HG03575 (cell line): ENCODE results near the gene PLCL1.
A peak's percentile ranks its signal among the peaks of the same experiment; 100 is the strongest.

Experiments
- ATAC-seq: cut with Tn5 transposase; IDR thresholded peaks from one replicate; pipeline ENCODE4 v1.9.1; 2021; ENCODE audit not compliant: unreplicated experiment, insufficient number of reproducible peaks, low FRiP score; ENCODE audit errors: extremely low read depth

Gene PLCL1

GRCh38 chr2:197965756-197966155 lies 161.4 kb downstream of the PLCL1 start:
- no peak for ATAC-seq

DNA sequence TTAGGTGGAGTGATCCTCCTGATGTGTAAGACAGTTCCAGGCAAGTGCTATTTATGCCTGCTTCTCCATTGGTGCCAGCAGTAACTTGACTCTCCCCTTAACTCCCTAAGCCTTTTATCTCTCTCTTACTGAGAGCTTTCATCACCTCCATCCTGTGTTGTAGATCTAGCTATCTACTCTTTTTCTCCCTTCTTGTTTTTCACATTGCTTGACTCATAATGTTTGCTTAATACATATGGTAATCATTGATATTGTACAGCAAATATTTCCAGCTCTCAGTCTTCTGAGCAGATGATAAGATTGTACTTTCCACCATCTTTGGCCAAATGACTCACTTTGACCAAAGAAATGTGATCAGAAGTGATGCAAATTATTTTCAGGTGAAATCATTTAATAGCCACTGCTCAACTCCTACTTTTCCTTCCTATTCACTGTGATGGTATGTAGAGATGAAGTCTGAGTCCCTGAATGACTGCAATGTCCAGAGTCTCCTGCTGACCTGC lies 165.0 kb downstream of the PLCL1 start:
- no peak for ATAC-seq

GRCh38 chr2:197972061-197972460 lies 167.7 kb downstream of the PLCL1 start:
- no peak for ATAC-seq

- ATAC-seq, result no peak
Observed at GRCh38 chr2:197972587-197972986, 168.2 kb downstream of the PLCL1 start.

DNA sequence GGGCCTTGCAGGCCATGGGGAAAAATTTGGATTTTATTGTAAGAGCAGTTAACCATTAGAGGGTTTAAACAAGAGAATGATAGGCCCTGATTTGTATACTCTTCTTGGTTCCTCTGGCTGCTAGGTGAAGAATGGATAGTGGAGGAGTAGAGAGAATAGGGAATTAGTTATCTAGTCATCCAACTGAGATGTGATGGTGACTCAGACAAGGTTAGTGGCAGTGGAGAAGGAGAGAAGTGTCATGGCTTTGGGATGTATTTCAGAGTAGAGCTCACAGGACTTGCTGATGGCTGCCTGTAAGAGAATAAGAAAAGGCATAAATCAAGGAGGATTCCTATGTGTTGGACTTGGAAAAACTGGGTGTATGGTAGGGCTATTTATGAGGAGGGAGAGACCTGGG lies 169.4 kb downstream of the PLCL1 start:
- ATAC-seq, result no peak

GRCh38 chr2:197975931-197976519 lies 171.6 kb downstream of the PLCL1 start:
- ATAC-seq, result no peak

DNA sequence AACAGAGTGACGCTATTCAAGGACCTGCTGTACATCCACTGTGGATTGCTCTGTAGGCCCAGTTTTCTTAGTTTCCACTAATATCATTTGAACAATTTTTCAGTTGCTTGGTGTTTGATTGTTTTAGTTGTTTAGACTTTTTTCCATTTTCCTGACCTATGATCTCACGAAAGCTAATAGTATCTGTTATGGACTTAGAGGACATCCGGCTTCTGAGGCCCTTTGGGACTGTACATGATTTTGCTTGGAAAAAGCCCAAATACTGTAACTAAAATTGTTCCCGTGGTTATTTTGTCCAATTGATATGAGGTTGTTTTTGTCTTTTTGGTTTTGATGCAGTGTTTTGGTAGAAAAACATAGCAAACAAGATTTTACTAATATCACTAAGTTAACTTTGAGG lies 174.6 kb downstream of the PLCL1 start:
- ATAC-seq, result no peak

GRCh38 chr2:197982565-197982964 lies 178.2 kb downstream of the PLCL1 start:
- no peak for ATAC-seq

GRCh38 chr2:197985029-197985638 lies 180.7 kb downstream of the PLCL1 start:
- ATAC-seq, result no peak

DNA sequence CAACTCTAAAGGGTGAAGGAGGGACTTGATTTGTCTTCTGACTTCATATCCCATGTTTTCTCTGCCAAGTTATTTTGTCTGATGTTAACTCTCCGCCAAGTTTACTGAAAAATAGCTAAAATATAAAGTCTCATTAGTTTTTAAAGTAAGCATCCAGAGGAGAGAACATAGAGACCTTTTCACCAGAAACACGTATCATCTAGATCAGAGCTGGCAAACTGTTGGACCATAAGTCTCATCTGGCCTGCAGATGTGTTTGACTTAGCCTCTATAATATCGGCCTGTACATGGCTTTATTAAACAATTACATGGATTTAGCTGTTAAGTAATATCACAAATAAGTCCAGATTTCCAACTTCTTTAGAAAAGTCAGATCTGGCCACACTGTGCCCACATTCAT lies 182.6 kb downstream of the PLCL1 start:
- ATAC-seq, result no peak

DNA sequence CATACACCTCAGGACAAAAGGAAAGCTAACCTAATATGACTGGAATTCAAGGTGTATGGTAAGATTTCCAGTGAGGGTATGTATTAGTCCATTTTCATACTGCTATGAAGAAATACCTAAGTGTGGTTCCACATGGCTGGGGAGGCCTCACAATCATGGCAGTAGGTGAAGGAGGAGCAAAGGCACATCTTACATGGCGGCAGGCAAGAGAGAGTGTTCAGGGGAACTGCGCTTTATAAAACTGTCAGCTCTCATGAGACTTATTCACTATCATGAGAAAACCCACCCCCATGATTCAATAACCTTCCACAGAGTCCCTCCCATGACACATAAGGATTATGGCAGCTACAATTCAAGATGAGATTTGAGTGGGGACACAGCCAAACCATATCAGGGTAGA lies 186.0 kb downstream of the PLCL1 start:
- ATAC-seq, result no peak

- peak; percentile 74 for ATAC-seq
Observed at GRCh38 chr2:197992482-197993133, 188.2 kb downstream of the PLCL1 start.

GRCh38 chr2:197993363-197993762 lies 189.0 kb downstream of the PLCL1 start:
- ATAC-seq, result no peak

GRCh38 chr2:197993830-197994229 lies 189.4 kb downstream of the PLCL1 start:
- no peak for ATAC-seq

DNA sequence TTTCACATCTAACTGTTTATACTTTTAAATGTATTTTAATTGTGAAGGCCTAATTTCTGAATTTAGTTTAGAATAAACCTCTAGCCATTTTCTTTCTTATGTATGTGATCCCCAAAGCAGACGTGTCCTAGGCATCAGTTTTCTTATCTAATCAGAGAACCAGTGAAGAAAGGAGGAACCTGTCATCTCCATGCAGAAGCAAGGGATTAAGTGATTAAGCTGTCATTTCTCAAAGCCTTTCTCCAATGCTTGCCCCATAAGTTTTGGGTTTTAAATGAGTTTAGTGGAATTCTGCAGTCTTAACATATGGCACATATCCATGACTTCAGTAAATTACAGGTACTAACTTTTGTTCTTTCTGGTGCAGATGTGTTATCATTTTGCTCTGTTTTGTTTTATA lies 190.4 kb downstream of the PLCL1 start:
- ATAC-seq, result no peak

- no peak for ATAC-seq
Observed at GRCh38 chr2:197996583-197996982, 192.2 kb downstream of the PLCL1 start.

GRCh38 chr2:197997083-197997541 lies 192.7 kb downstream of the PLCL1 start:
- ATAC-seq, result no peak

- ATAC-seq, result no peak
Observed at GRCh38 chr2:197998702-197999101, 194.3 kb downstream of the PLCL1 start.

DNA sequence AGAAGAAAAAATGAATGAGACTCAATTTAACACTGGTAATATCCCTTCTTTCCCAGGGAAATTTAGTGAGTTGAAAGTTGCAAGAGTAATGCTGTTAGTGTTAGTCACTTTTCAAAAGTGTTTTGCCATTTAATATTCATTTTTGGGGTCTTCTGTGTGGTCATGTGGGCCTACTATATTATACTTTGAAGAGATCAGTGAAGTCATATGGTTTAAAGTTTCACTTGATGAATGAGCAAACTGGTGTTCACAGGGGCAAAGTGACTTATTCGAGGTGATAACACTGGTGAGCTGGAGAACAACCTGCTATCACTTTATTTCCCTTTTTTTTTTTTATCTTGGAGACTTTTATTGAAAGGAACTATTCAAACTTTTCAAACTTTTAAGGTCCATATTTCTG lies 196.0 kb downstream of the PLCL1 start:
- ATAC-seq, result no peak

GRCh38 chr2:198004173-198004572 lies 199.8 kb downstream of the PLCL1 start:
- ATAC-seq, result no peak
